ENCODE measurements around the gene NUB1. TPM values are rescaled to one million over a fixed set of nuclear protein-coding genes. Genes with fewer than 3 reads are reported as not detected.

Gene NUB1
- total RNA-seq, 1 donor from 2014 or later: 61.1 TPM

GRCh38 chr7:151374726-151375125, 33.1 kb downstream of the NUB1 start:
- FAIRE-seq: no peak
- DNase-seq (ENCODE audit: low spot score in 2 of 2): no peak

GRCh38 chr7:151375530-151376217, 34.1 kb downstream of the NUB1 start:
- no peak for FAIRE-seq

GRCh38 chr7:151376218-151376902, 34.7 kb downstream of the NUB1 start:
- no peak for FAIRE-seq
- DNase-seq (ENCODE audit: low spot score in 2 of 2): peak in 1 of 2 donors; percentile 14

More at GRCh38 chr7:151375530-151376217, 34.1 kb downstream of the NUB1 start:
- peak in 1 of 2 donors; percentile 16 for DNase-seq (ENCODE audit: low spot score in 2 of 2)

GRCh38 chr7:151377406-151377805, 35.8 kb downstream of the NUB1 start:
- FAIRE-seq (no peak), DNase-seq (ENCODE audit: low spot score in 2 of 2) (no peak)

- FAIRE-seq: no peak
- no peak for DNase-seq (ENCODE audit: low spot score in 2 of 2)
Measured at GRCh38 chr7:151378011-151378410, 36.4 kb downstream of the NUB1 start.

GRCh38 chr7:151378496-151379192, 37.0 kb downstream of the NUB1 start:
- DNase-seq (ENCODE audit: low spot score in 2 of 2) (no peak), FAIRE-seq (no peak)

- no peak for DNase-seq (ENCODE audit: low spot score in 2 of 2)
- FAIRE-seq: no peak
Measured at GRCh38 chr7:151379193-151379520, 37.5 kb downstream of the NUB1 start.

- no peak for FAIRE-seq
- DNase-seq (ENCODE audit: low spot score in 2 of 2): no peak
Measured at GRCh38 chr7:151379534-151380198, 38.1 kb downstream of the NUB1 start.

- DNase-seq (ENCODE audit: low spot score in 2 of 2) (no peak), FAIRE-seq (no peak)
Measured at GRCh38 chr7:151380199-151381097, 38.8 kb downstream of the NUB1 start.

GRCh38 chr7:151381098-151381347, 39.4 kb downstream of the NUB1 start:
- FAIRE-seq (no peak), DNase-seq (ENCODE audit: low spot score in 2 of 2) (no peak)

GRCh38 chr7:151381348-151382078, 39.9 kb downstream of the NUB1 start:
- DNase-seq (ENCODE audit: low spot score in 2 of 2) (peak; percentile 56 to 73), FAIRE-seq (no peak)

GRCh38 chr7:151382079-151382885, 40.7 kb downstream of the NUB1 start:
- FAIRE-seq: no peak

GRCh38 chr7:151383638-151384351, 42.2 kb downstream of the NUB1 start:
- no peak for DNase-seq (ENCODE audit: low spot score in 2 of 2)
- FAIRE-seq: no peak

More at GRCh38 chr7:151382079-151382885, 40.7 kb downstream of the NUB1 start:
- no peak for DNase-seq (ENCODE audit: low spot score in 2 of 2)

GRCh38 chr7:151384352-151384697, 42.7 kb downstream of the NUB1 start:
- FAIRE-seq: no peak

GRCh38 chr7:151384776-151385625, 43.4 kb downstream of the NUB1 start:
- DNase-seq (ENCODE audit: low spot score in 2 of 2) (no peak), FAIRE-seq (no peak)

More at GRCh38 chr7:151384352-151384697, 42.7 kb downstream of the NUB1 start:
- no peak for DNase-seq (ENCODE audit: low spot score in 2 of 2)

GRCh38 chr7:151385626-151386300, 44.2 kb downstream of the NUB1 start:
- no peak for DNase-seq (ENCODE audit: low spot score in 2 of 2)
- FAIRE-seq: no peak

All from frontal cortex (tissue), 4 donors.